Bronchial epithelial cell (primary cell): Measurements from ENCODE around the gene ADAMTS4. TPM values are rescaled to one million over a fixed set of nuclear protein-coding genes. Genes with fewer than 3 reads are reported as not detected.

Experiments
- DNase-seq: peaks from one replicate; pipeline ENCODE4 v3.0.0-alpha.2; 2010; ENCODE audit warnings: low read depth
- FAIRE-seq: peaks from 2 replicates; lab custom pipeline; 2011; peaks lifted over from hg19 to GRCh38; lab: Jason Lieb, UNC
- H3K27me3 ChIP-seq: 2 replicates; pipeline ENCODE4 v1.5.1; 2011; ENCODE audit warnings: low read length; ENCODE audit not compliant: control insufficient read depth, insufficient read depth
- H3K36me3 ChIP-seq: 2 replicates; pipeline ENCODE4 v1.5.1; 2011; ENCODE audit warnings: low read length; ENCODE audit not compliant: control insufficient read depth, insufficient read depth
- H3K4me3 ChIP-seq: 2 replicates; pipeline ENCODE4 v1.5.1; 2011; ENCODE audit warnings: mild to moderate bottlenecking, low read depth, low read length, control low read depth
- total RNA-seq: library from RNA; depleted of rRNA; stranded (reverse); fragments of >200 nt; gene quantifications from 2 replicates; pipeline ENCODE4 v1.2.1, GENCODE V29; 2014
- TF ChIP-seq, protein P1 (sequence below): IDR thresholded peaks from 2 replicates; pipeline ENCODE4 v1.5.1; 2011; ENCODE audit warnings: mild to moderate bottlenecking, moderate library complexity, low read length, control low read depth, inconsistent platforms; ENCODE audit not compliant: insufficient read depth, severe bottlenecking

Gene ADAMTS4
- total RNA-seq, 1 donor from 2014 or later: under 0.01 TPM

DNA sequence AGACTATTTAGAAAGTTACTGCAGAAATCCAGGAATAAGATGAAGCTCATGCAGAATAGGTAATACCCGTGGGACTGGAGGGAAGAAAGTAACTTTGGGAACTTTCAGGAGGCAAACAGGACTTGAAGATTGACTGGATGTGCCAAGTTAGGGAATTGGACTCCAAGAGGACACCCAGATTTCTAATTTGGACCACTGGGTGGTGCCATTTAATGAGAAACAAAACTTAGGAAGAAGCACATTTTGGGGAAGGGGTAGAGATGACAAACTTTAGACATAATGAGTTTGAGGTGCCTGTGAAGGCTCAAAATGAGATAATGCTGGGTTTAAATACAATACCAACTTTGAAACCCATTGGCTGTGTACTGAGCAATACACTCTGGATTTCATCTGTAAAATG is 18.2 kb downstream of the ADAMTS4 start:
- Histone ChIP-seq H3K27me3 (no peaks in the 10 kb centered on the region), H3K36me3 (peaks cover 2% of the 10 kb centered on the region), H3K4me3 (no peak overlapping the region)
- FAIRE-seq: no peak
- TF ChIP-seq, protein P1, sequence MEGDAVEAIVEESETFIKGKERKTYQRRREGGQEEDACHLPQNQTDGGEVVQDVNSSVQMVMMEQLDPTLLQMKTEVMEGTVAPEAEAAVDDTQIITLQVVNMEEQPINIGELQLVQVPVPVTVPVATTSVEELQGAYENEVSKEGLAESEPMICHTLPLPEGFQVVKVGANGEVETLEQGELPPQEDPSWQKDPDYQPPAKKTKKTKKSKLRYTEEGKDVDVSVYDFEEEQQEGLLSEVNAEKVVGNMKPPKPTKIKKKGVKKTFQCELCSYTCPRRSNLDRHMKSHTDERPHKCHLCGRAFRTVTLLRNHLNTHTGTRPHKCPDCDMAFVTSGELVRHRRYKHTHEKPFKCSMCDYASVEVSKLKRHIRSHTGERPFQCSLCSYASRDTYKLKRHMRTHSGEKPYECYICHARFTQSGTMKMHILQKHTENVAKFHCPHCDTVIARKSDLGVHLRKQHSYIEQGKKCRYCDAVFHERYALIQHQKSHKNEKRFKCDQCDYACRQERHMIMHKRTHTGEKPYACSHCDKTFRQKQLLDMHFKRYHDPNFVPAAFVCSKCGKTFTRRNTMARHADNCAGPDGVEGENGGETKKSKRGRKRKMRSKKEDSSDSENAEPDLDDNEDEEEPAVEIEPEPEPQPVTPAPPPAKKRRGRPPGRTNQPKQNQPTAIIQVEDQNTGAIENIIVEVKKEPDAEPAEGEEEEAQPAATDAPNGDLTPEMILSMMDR: peak; percentile 25
- peak; percentile 19 for DNase-seq

DNA sequence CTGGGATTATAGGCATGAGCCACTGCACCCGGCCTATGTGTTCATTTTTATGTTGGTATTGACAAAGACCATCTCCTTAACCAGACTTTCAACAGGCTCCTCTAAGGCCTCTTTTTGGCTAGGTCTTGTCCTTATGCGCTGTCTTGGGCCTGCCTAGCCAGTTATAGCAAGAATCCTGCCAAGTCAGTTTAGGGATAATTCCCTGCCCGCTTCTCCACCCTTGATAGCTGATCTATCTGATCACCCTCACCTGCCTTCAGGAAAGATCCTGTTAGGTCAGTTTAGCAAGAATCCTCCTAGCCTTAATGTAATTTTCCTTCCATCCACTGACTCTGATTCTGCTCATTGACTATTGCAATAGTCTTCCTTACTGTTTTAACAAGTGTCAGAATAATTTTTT is 19.2 kb downstream of the ADAMTS4 start:
- DNase-seq: peak; percentile 9
- TF ChIP-seq, protein P1: no peak
- Histone ChIP-seq H3K27me3 (no peaks in the 10 kb centered on the region), H3K4me3 (no peak overlapping the region), H3K36me3 (peaks cover 6% of the 10 kb centered on the region)
- no peak for FAIRE-seq

DNA sequence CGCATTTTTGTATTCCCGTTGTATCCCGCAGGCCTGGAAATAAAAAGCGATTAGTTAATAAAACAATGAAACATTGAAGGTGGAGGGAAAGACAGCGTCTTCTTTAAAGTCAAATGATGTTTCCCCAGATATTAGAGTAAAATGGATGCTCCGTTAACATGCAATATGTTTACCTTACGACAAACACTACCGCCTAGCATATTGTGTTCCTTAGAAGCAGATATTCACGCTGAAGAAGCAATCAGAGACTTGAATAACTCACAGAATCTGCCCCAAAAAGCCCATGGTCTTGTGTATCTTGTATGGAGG is 21.0 kb downstream of the ADAMTS4 start:
- FAIRE-seq (no peak), DNase-seq (no peak)
- Histone ChIP-seq H3K4me3 (peak overlapping the region; percentile 92), H3K27me3 (no peaks in the 10 kb centered on the region), H3K36me3 (peaks cover 14% of the 10 kb centered on the region)
- TF ChIP-seq, protein P1: no peak

GRCh38 chr1:161177112-161177935 is 21.5 kb downstream of the ADAMTS4 start, which contains the start of gene B4GALT3:
Gene B4GALT3 (minus strand): TSS chr1:161177507. CDS start chr1:161176060, 1,447 bp downstream.
- TF ChIP-seq, protein P1: peak; percentile 5
- no peaks in the 10 kb centered on the region for H3K27me3 ChIP-seq
- peak within 1 kb of the TSS; percentile 92 for H3K4me3 ChIP-seq
- FAIRE-seq: no peak
- peaks cover 15% of the 10 kb centered on the region for H3K36me3 ChIP-seq
- peak; percentile 59 for DNase-seq

DNA sequence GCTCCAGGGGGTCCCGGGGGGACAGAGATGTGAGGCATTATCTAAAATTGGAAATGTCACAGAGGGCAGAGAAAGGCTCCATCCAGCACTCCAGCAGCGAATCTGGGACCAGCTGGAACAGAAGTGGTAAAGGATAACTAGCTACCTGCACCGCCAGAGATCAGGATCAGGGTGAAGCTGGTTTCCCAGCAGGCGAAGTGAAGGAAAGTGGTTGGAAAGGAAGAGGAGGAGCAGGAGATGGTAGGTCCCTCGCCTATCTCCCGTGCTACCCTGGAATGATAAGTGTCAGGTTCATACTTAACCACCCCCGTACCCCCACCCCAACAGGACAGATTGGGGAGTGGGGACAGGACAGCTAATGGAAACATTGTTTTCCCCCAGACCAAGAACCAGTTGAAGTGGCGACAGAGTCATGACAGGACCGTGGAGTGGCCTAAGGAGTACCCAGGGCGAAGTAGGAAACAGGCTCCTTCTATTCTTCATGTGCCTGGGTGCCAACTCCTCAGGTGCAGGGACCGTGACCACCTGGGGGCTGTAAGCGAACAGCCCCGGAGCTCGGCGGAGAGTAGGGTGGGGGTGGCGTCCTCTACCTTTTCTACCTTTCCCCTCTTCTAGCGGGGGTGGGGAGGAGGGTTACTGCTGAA is 22.3 kb downstream of the ADAMTS4 start:
- Histone ChIP-seq H3K36me3 (peaks cover 17% of the 10 kb centered on the region), H3K27me3 (no peaks in the 10 kb centered on the region), H3K4me3 (peak overlapping the region; percentile 92)
- TF ChIP-seq, protein P1: no peak
- no peak for DNase-seq
- no peak for FAIRE-seq
